CD4-positive, alpha-beta T cell treated with Interleukin-17A for 4 hours (primary cell): ENCODE data around the gene MTERF1.
"Not testable (repeated sequence)": the region's sequence is repeated elsewhere in the genome, so short reads cannot be mapped to it uniquely, and the experiment has no call there.

Source experiments
- DNase-seq: peaks from one replicate; pipeline ENCODE4 v3.0.0-alpha.2; 2020; ENCODE audit warnings: mixed read lengths

The MTERF1 gene

DNA sequence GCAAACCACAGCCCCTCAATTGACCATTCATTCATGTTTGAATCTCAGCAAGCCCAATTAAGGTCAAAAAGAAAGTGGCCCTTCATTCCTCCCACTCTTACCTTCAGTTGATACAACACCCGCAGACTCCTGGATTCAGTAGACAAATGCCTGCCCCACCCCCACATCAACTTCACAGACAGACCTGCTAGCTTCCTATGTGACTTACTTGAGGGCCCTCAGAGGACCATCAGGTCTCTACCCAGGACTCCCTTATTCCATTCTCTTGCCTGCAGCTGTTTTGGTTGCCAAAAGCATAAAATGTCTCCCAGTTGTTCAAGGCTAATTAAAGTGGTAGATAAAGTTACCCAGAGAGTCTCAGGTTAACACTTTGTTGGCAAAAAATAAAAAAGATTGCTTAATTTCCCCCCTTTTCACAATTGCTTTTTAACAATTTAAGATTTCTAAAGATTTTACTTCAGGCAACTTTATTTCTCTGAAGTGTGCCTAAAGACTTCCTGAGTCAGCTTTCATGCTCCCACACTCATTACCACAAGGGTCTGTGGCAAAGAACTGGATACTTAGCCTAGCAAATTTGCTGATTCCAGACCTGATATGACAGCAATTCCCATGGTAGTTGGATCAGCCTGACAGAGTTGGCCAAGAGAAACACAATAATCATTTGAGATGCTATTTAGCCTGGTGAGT is 3.3 kb upstream of the MTERF1 start:
- DNase-seq, result no peak

DNA sequence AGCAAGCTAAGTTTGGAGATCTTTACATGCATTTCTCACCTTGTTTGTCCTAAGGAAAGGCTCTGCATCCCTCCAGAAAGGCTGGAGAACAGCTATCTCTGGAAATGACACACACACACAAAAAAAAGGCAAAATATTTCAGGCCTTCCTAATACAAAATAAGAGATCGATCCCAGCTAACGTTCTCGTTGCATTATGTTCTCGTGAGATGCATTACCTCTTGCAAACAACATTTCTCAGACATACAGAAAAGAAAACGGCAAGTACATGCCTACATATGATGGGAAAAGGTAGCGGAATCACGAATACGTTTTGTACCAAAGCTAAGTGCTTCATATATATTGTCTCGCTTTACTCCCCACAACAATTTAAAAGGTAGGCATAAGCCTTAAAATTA is 488 bp downstream of the MTERF1 start:
- DNase-seq, result no peak

DNA sequence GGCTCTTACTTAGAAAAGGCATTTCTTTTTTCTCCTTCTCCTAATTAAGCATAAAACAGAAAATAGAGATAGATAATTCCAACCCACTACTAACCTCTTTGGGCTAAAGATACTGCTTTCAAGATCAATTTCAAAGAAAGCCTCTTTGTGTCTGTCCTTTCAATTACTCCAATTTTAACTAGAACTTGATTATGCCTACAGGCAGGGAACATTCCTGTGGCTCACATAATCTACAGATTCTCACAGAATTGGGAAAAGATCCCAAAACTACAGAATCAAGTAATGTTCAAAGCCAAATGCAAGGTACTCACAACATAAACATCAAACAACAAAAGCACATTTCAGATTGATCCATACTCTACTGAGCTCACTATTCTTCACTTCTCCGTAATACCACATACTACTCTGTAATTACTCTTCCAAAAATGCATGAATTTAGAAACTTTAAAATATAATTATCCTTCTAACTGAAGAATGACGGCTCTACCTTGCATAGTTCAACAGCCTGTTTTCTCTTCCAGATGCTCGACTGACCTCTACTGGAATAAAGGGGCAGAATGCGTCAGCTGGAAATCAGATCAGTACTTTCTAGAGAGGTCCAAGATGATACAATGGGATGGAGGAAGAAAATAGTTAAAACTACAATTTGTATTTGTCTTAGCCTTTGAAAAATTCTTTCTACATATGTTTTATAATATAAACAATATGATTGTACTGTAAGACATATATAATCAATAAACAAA is 3.9 kb downstream of the MTERF1 start:
- DNase-seq, result no peak

DNA sequence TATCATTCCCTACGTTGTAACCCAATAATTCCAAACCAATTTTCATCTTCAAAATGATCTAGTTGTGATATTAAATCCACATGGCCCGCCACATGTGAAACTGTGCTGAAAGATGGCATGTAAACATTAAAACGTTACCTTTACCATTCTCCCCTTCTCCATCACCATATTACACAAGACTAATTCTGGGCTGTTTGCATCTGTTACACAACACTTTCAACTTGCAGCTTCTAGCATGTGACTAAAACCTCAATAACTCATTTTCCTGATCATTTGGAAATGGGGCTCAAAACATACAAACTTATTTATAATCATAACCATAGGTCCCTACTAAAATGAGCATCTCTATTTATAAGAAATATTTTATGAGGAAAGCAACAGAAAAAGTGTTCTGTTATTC is 4.7 kb downstream of the MTERF1 start:
- no peak for DNase-seq

DNA sequence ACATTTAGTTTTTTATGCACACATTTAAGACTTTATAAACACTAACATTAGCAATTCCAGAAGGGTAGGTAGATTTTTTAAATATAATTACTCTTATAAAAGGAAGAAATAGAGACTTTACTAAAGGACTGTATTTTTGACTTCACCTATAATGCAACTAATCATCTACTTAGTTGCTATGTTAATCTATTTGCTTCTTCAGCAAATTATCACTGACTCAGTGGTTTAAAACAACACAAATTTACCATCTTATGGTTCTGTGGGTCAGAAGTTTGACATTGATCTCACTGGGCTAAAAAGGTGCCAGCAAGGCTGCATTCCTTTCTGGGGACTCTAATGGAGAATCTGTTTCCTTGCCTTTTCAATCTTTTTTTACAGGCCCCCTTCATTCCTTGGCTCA is 7.6 kb downstream of the MTERF1 start:
- DNase-seq, result no peak

DNA sequence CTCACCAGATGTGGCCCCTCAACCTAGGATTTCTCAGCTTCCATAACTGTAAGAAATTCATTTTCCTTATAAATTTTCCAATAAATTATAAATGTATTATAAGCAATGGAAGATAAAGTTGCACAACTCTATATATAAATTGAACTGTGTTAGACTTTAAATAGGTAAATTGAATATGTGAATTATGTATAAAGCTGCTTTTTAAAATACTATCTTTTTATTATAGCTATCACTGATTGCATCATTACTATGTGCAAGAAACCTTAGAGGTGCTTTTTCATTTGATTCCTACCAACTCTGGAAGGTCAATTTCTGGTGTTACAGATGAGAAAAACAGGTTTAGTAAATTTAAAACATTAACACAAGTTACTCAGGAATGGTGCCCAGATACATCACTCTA is 8.4 kb downstream of the MTERF1 start:
- DNase-seq, result no peak

DNA sequence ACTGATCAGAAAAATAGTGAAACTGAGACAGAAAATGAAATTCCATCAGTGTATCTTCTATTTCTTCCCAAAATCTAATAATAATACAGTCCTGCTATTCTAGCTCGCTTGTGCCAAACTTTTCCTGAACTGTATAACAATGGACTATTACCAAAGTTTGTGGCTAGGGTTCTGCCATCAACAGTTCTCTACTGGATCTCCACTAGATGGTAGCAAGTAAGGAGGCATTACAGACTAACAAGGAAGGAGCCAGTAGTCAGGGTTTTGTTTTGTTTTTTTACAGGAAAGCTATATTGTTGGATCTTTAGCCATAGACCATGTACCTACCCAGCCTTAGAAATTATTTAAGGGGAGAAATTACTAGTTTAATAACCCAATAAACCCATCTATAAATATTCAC is 10.8 kb downstream of the MTERF1 start:
- no peak for DNase-seq

DNA sequence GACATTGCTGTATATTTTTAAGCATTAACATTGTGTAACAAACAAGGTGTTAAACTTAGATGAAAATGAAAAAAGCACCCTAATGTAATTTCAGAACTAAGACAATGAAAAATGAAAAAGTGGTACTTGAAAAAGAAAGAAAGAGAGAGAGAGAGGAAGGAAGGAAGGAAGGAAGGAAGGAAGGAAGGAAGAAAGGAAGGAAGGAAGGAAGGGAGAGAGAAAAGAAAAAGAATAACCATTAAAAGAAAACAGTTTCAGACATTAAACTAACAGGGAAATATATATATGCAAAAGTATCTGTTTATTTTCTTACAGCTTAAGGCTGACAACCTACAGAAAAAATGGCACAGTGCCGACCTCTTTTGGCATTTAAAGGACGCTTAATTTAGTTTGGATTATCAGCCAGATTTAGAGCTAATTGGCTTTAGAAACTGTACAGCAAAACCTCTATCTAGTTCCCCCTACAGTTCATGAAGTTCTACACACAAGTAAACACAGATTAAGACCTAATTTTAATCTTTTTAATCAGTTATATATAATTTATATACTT is 13.8 kb downstream of the MTERF1 start:
- DNase-seq, result no peak

DNA sequence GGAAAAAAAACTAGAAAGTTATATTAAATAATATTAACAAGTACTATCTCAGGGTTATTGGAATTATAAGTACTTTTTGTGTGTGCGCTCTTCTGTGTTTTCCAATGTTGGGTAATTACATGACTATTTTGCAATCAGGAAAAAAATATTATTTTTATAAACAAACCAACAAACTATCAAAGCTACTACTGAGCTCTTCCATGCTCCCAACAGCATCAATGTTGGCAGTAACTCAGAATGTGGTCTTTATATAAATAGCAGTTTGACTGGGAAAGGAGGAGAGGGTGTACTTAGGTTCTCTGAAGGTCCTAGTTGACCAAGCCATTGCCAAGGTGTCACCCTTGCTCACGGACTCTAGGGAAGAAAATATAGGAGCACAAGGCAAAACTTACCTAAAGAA is 15.0 kb downstream of the MTERF1 start:
- DNase-seq, result no peak

DNA sequence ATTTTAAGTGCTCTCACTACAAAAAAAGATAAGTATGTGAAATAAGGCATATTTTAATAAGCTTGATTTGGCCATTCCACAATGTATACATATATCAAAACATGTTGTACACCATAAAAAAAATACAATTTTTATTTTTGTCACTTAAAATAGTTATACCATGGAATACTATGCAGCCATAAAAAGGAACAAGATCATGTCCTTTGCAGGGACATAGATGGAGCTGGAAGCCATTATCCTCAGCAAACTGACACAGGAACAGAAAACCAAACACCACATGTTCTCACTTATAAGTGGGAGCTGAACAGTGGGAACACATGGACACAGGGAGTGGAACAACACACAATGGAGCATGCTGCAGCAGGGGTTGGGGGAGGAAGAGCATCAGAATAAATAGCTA is 15.9 kb downstream of the MTERF1 start:
- DNase-seq, result not testable (repeated sequence)

DNA sequence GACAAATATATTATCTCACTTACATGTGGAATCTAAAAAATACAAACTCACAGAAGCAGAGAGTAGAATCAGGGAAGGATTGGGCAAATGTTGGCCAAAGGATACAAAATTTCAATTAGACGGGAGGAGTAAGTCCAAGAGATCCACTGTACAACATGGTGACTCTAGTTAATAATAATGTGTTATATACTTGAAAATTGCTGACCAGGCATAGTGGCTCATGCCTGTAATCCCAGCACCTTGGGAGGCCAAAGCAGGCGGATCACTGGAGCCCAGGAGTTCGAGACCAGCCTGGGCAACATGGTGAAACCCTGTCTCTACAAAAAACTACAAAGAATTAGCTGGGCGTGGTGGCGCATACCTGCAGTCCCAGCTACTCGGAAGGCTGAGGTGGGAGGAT is 16.4 kb downstream of the MTERF1 start:
- DNase-seq, result no peak

DNA sequence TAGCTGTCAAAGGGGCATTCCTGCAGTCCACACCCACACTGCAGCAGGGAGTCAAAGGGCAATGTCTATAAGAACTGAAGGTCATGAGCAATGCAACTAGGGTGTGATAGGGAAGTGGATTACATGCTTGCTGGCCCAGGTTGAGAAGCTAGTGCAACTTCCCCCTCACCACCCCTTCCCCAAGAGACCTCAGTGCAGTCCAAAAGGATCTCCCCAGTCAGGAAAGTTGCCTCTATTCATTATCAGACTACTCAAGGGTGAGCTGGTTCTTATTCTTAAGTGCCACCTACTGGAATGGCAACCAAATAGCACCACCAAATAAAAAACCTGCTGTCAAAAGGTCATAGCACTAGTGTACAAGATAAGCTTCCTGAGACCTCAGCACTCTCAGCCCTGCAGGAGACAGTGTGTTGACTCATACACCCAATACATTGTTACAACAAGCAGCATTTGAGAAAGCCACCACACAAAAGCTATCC is 28.2 kb downstream of the MTERF1 start:
- DNase-seq, result no peak

DNA sequence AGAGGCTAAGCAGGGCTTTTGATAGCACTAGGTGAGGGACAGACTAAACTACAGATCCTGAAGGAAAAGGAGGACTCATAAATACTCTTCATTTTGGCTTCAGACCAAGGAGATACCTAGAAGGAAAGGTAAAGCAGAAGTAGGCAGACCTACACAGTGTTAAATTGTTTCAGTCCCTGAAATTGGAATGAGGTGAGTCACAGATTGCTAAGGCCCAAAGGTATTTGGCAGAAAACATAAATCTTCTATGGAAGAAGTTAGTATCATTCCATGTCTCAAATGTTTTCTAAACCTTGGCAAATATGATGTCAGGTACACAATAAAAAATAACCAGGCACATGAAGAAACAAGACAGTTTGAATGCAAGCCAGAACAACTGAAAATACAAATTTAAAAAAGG is 30.0 kb downstream of the MTERF1 start:
- no peak for DNase-seq

DNA sequence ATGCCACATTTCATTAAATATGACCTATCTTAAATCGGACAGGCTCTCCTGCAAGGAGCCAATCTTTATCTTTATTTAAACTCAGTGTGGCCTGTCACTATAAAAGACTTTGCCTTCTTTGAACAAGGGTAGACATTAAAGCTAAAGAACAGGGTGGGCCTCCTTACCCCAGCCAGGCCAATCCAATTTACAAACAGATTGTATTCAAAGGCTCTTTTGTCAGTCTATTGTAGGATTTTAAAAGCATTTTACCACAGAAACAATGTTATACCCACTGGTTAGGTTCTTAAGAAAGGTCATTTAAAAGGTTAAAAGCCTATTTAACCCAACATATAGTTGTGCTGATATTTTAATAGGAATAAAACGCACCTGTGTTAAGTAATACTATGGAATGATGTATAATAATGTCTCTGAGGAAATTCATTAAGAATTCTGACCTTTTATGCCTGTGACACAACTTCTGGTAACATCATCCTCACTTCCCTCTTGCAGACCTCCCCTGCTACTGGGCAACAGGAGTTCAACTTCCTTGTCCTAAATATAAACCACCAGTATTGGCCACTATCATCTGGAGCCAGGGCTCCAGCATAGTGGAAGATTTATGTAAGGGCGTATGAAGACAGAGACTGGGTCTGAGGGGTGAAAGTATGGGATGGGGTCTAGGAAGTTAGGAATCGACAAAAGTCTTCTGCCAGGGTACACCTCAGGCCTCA is 32.5 kb downstream of the MTERF1 start:
- DNase-seq, result no peak

DNA sequence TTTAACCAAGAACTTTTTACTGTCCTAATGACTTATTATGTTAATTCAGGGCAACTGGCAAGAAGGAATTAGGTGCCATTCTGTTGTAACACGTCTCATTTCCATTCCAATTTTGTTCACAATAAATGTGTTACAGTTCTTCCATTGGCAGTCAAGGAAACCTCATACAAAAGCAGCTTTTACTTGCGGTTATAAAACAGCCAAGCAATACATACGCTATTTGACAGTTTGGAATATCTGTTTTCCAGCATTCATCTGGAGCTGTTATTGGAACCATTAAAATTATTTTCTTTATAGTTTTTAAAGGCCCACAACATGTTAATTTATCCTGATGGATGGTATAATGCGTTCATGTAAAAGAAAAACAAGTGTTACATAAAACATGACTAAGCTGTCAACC is 33.3 kb downstream of the MTERF1 start:
- DNase-seq, result no peak

DNA sequence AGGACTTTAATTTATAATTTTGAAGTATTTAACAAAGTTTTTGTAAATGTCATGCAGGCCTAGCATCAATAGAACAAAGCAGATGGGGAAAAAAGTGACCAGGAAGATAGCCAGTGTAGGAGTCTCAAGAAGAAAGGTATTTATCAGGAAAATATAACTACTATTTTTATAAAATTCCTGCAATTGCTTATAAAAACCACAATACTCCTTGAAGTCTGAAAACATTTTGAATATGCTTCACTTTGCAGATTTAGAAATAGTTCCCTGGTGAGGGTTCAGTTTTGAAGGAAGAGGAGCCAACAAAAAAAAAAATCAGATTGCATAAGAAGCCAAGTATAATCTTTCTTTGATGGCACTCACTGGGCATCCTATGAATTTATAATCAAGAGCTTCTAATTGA is 34.1 kb downstream of the MTERF1 start:
- DNase-seq, result no peak

DNA sequence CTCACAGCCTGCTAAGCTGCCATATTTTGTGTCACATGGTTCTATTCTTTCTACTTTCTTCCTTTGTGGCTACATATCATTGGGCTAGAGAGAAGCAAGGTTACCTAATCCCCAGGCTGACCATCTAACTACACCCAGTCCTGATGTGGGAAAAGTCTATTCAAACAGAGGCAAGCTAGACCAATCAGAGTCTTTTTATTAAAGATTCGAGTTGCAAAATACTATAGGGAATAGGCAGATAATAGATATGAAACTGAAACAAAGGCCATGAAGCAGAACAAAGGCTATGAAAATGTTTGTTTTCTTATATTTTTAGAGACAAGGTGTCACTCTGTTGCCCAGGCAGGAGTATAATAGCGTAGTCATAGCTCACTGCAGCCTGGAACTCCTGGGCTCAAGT is 36.7 kb downstream of the MTERF1 start:
- no peak for DNase-seq

DNA sequence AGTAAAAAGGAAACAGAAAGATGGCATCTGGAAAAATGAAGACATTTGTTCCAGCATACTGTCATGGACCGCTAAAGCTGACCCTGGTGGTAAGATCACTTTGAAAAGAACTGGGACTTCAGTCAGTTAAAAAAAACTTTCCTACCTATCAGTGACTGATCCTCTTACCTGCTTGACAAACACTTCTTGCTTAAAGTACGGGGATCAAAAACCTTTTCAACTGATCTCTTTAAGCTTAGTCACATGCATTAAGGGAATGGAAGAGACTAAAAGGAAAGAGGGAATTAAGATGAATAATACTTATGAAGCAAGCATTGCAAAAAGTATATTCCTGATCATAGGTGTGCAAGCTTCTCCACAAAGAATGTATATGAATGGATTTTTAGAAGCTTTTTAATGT is 42.1 kb downstream of the MTERF1 start:
- no peak for DNase-seq

DNA sequence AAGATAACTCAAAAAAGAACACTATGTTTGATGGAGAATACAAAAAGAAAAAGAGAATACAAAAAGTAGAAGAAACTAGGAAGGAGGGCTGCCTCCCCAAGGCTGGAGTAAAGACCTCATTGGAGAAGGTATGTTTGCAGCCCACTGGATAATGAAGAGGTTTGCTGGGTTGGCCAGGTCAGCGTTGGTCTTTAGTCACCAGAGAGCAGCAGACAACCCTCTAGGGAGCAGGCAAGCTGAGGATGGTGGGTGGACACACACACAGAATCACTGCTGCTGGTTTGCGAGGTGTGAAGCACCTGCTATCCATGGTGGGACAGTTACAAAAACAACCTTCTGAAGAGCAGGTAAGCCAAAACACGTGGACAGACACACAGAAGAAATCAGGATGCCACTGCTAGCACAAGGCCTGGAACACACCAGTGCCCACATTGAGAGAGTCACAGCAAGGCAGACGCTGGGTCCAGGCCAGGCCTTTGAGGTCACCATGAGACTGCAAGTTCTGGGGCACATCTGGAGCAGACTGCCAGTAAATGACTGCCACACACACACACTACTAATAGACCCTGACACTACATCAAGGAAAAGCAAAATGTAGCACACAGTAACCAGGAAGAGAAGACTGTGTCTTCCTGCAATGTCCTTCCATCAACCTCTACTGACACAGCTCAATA is 43.0 kb downstream of the MTERF1 start:
- DNase-seq, result no peak

DNA sequence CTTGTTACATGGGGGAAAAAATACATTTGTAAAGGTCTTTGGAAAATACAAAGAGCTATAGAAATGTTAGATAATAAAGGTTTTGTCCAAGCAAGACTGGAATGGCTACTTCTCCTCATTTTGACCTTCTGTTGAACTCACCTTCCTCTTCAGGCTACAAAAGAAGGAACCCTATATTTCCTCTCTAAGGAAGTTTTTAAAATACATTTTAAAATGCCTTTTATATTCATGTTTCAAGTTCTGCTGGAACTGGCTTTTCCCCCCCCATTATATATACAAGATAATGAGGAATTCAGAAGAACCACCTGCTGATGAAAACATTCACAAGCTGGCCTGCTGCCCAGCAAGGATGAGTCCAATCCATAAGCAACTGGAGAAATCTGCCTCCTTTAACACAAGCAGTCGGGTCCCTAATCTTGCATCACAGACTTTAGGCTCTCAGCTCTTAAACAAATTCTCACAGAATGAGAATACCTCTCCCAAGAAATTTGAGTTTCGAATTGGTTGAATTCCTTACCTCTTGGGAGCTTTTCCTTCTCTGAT is 44.6 kb downstream of the MTERF1 start:
- DNase-seq, result no peak

DNA sequence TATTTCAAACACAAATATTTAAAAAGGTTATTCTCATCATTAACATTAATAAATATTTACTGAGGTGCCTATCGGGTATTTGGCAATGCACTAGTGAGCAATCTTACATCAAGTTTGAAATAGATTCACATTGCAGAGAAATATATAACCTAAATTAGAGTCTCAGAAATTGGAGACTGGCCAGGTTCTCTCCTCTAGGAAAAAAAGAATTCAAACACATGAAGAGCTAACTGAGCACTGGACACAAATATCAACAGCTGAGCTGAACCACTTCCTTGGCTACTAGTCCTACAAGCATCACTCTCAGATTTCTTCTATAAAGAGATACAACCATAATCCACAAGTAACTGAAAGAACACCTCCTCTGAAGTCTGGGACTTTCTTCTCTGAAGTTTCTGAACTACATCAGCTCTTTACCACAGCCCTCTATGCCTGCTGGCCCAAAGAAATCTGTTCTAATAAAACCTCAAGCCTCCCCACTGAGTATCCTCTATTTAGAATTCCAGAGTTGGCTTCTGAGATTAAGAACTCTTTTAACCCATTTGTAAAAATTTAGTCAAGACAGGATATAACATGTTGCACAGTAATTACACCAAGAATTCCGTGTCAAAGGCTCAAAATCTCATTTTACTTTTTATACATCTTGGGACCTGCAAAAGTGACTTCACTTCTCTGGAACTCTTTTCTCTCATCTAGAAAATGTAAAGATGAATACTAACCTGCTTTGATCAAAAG is 45.2 kb downstream of the MTERF1 start:
- no peak for DNase-seq

DNA sequence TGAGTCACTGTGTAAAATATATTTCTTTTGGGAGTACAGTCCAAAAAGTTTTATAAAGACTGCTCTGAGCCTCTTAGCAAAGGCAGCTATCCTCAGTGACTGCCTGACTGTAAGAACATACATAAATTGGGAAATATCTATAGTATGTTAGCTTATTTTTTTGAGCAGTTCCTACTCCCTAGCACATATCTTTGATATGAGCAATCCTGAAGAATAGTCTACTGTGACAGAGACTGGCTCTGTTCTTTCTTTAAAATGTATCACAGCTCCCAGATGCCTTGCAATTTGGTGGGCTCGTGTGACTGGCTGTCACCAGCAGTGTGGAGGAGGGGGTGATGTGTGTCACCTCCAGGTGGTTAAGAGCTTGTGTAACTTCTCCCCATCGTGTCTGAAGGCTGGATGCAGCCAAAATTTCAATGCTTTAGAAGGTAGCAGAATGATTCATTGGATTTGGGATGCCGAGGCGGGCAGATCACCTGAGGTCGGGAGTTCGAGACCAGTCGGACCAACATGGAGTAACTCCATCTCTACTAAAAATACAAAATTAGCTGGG is 47.9 kb downstream of the MTERF1 start:
- DNase-seq, result no peak
